PFSK-1 (cell line): ENCODE results near the gene LMO7.

Experiments
- POLR2AphosphoS5 ChIP-seq: IDR thresholded peaks from 2 replicates; pipeline ENCODE4 v1.6.1; 2012; ENCODE audit warnings: low read depth, mild to moderate bottlenecking, control low read depth, low read length, moderate library complexity
- REST ChIP-seq, 2 experiments: IDR thresholded peaks; 2 replicates each; pipeline versions ENCODE4 v1.6.1 to v1.8.0; 2011 to 2012; ENCODE audit warnings: low read depth in 2 of 2, low read length in 2 of 2, control low read depth in 1 of 2, inconsistent platforms in 1 of 2, mild to moderate bottlenecking in 1 of 2, moderate library complexity in 1 of 2; ENCODE audit not compliant: insufficient read depth in 1 of 2

- TF ChIP-seq REST (IDR thresholded peaks at IDR 0.05; ENCODE audit: insufficient read depth in 1 of 2, low read depth in 2 of 2, low read length in 2 of 2) (no peak), POLR2AphosphoS5 (no peak)
Observed at GRCh38 chr13:75841905-75842304, 205.8 kb downstream of the LMO7 start.
